ENCODE results near the gene TBK1.
"Not testable (repeated sequence)": the region's sequence is repeated elsewhere in the genome, so short reads cannot be mapped to it uniquely, and the experiment has no call there.

Gene TBK1

DNA sequence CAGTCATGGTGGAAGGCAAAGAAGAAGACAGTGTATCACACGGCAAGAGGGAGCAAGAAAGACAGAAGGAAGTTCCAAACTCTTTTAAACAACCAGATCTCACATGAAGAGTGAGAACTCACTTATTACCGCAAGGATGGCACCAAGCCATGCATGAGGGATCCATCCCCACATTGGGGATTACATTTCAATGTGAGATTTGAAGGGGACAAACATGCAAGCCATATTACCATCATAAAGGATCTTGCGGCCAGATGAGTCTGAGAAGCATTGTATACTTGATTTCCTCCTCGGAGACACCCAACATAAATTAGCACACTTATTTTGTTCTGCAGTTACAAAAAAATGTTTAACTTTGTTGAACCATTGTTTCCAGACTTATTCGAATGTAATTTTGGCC, 66.5 kb downstream of the TBK1 start:
- no peak for DNase-seq (ENCODE audit: low read depth)
- TF ChIP-seq CTCF (conservative IDR thresholded peaks at IDR 0.05; ENCODE audit: low read length), result no peak
- H3K4me3 ChIP-seq (ENCODE audit: low read length), result no peak overlapping the region

DNA sequence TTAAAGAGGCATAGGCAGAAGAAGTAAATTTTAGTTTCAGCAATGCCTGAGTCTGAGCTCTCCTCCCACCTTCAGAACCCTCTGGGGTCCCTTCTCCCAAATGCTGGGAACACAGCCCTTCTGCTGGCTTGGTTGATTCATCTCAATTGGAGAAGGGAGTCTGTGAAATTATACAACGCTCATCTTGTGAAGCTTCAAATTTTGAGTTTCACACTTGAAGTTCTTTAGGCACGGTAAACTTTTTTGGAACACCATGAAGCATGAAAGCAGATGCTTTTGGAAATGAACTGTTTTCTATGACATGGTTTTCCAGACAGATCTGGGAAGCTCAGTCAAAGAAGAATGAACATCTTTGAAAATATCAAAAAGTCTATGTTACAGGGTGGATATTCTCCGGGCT, 69.9 kb downstream of the TBK1 start:
- no peak overlapping the region for H3K4me3 ChIP-seq (ENCODE audit: low read length)
- no peak for TF ChIP-seq CTCF (conservative IDR thresholded peaks at IDR 0.05; ENCODE audit: low read length)
- peak; percentile 6 for DNase-seq (ENCODE audit: low read depth)

GRCh38 chr12:64522316-64522715, 70.4 kb downstream of the TBK1 start:
- peak overlapping the region; percentile 21 for H3K4me3 ChIP-seq (ENCODE audit: low read length)
- TF ChIP-seq CTCF (conservative IDR thresholded peaks at IDR 0.05; ENCODE audit: low read length), result no peak
- DNase-seq (ENCODE audit: low read depth), result peak; percentile 70

DNA sequence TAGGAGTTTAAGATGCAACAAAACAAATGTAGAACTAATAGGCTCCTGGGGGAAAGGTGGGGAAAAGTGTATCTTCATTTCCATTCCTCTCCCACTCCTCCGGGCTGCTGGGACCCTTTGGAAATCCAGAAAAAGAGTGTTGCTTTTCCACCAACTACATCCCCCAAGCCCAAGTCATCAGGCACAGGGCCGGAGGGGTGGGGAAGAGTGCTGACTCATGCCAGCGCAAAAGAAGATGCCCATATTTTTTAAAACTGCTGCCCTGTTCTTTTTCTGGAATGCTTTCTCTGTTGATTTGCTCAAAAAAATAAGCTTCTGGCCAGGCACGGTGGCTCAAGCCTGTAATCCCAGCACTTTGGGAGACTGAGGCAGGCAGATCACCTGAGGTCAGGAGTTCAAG, 70.9 kb downstream of the TBK1 start:
- no peak overlapping the region for H3K4me3 ChIP-seq (ENCODE audit: low read length)
- no peak for TF ChIP-seq CTCF (conservative IDR thresholded peaks at IDR 0.05; ENCODE audit: low read length)
- peak; percentile 55 for DNase-seq (ENCODE audit: low read depth)

- DNase-seq (ENCODE audit: low read depth), result peak; percentile 96
- H3K4me3 ChIP-seq (ENCODE audit: low read length), result not testable (repeated sequence)
These were observed 71.9 kb downstream of the TBK1 start for GRCh38 chr12:64523565-64524444.

GRCh38 chr12:64525461-64526160, 73.7 kb downstream of the TBK1 start:
- TF ChIP-seq CTCF (conservative IDR thresholded peaks at IDR 0.05; ENCODE audit: low read length), result no peak
- H3K4me3 ChIP-seq (ENCODE audit: low read length), result no peak overlapping the region
- DNase-seq (ENCODE audit: low read depth), result no peak

DNA sequence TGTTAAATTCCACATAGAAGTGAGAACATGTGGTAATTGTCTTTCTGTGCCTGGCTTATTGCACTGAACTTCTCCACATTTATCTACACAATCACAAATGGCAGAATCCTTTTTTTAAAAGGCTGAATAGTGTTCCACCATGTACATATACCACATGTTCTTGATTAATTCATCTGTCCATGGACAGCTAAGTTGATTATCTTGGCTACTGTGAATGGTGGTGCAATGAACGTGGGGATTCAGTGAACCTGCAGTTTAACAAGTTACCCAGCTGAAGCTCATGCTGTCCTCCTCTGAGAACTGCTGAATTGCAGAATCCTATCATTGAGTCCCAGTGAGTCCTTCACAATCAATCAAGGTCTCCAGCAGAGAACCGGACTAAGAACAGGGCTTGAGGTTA, 74.9 kb downstream of the TBK1 start:
- H3K4me3 ChIP-seq (ENCODE audit: low read length), result no peak overlapping the region
- no peak for TF ChIP-seq CTCF (conservative IDR thresholded peaks at IDR 0.05; ENCODE audit: low read length)
- peak; percentile 59 for DNase-seq (ENCODE audit: low read depth)
